SK-N-SH treated with all-trans-retinoic acid at 6 μM for 48 hours (cell line): ENCODE measurements around the gene ZNFX1.

Experiments
- ARNTL ChIP-seq: fragments of 450-650 bp; formaldehyde crosslinking; IDR thresholded peaks from 2 replicates; pipeline ENCODE4 v1.5.0; 2020; ENCODE audit warnings: low read depth, mild to moderate bottlenecking, moderate library complexity, borderline replicate concordance
- BACH2 ChIP-seq: fragments of 250-450 bp; sonication (Bioruptor Pico); IDR thresholded peaks from 2 replicates; pipeline ENCODE4 v1.9.0; 2021; ENCODE audit warnings: mild to moderate bottlenecking, borderline replicate concordance
- CREB5 ChIP-seq: fragments of 250-450 bp; sonication (Bioruptor Pico); IDR thresholded peaks from 2 replicates; pipeline ENCODE4 v1.5.1; 2020; ENCODE audit warnings: low read depth, mild to moderate bottlenecking, moderate library complexity
- CSDC2 ChIP-seq: fragments of 250-450 bp; sonication (Bioruptor Pico); IDR thresholded peaks from 2 replicates; pipeline ENCODE4 v1.5.0; 2020; ENCODE audit warnings: mild to moderate bottlenecking, moderate library complexity
- ESRRG ChIP-seq: fragments of 250-450 bp; sonication (Bioruptor Pico); IDR thresholded peaks from 2 replicates; pipeline ENCODE4 v1.6.1; 2021; ENCODE audit warnings: mild to moderate bottlenecking
- OSR1 ChIP-seq: fragments of 250-450 bp; sonication (Bioruptor Pico); IDR thresholded peaks from 2 replicates; pipeline ENCODE4 v1.8.0; 2022; ENCODE audit warnings: moderate library complexity, mild to moderate bottlenecking, inconsistent platforms
- PPARA ChIP-seq: fragments of 250-450 bp; sonication (Bioruptor Pico); IDR thresholded peaks from 2 replicates; pipeline ENCODE4 v1.5.0; 2020; ENCODE audit warnings: mild to moderate bottlenecking, borderline replicate concordance
- RARB ChIP-seq: fragments of 250-450 bp; sonication (Bioruptor Pico); IDR thresholded peaks from 2 replicates; pipeline ENCODE4 v1.8.0; 2021; ENCODE audit warnings: mild to moderate bottlenecking, moderate library complexity
- TOX ChIP-seq: fragments of 250-450 bp; sonication (Bioruptor Pico); IDR thresholded peaks from 2 replicates; pipeline ENCODE4 v1.8.0; 2021; ENCODE audit warnings: mild to moderate bottlenecking, moderate library complexity, borderline replicate concordance
- TSHZ2 ChIP-seq: fragments of 250-450 bp; sonication (Bioruptor Pico); IDR thresholded peaks from 2 replicates; pipeline ENCODE4 v1.5.0; 2020; ENCODE audit warnings: mild to moderate bottlenecking, moderate library complexity
- ZFP3 ChIP-seq: fragments of 250-450 bp; sonication (Bioruptor Pico); IDR thresholded peaks from 2 replicates; pipeline ENCODE4 v1.5.0; 2020; ENCODE audit warnings: mild to moderate bottlenecking, moderate library complexity
- ZFP30 ChIP-seq: fragments of 450-650 bp; formaldehyde crosslinking; IDR thresholded peaks from 2 replicates; pipeline ENCODE4 v1.5.0; 2022; ENCODE audit warnings: mild to moderate bottlenecking, moderate library complexity
- TF ChIP-seq, protein P1 (sequence below): fragments of 250-450 bp; sonication (Bioruptor Pico); IDR thresholded peaks from 2 replicates; pipeline ENCODE4 v1.8.0; 2020; ENCODE audit warnings: mild to moderate bottlenecking, moderate library complexity, borderline replicate concordance

DNA sequence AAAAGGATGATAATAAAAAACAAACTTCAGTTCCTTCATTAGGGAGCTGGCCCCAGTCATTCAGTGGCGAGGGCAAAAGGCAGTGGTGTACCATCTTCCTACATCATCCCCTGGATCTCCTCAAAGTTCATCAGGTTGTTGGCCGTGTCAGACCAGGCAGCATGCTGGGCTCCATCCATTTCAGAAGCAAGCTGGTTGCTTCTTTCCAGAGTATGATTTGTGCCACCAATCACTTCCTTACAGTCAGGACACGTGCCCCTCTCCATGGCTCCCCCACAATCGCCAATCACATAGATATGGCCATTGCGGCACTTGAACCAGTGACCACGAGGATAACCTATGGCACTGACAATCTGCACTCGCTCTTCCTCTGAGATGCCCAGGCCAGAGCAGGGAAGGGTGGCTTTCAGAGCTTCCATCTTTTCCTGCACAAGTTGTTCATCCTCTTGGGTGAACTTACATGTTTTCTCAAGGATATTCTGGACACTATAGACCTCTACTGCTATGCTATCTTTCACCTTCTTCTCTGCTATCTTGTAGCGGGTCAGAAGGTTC, 30.6 kb downstream of the ZNFX1 start:
- TF ChIP-seq, protein P1, sequence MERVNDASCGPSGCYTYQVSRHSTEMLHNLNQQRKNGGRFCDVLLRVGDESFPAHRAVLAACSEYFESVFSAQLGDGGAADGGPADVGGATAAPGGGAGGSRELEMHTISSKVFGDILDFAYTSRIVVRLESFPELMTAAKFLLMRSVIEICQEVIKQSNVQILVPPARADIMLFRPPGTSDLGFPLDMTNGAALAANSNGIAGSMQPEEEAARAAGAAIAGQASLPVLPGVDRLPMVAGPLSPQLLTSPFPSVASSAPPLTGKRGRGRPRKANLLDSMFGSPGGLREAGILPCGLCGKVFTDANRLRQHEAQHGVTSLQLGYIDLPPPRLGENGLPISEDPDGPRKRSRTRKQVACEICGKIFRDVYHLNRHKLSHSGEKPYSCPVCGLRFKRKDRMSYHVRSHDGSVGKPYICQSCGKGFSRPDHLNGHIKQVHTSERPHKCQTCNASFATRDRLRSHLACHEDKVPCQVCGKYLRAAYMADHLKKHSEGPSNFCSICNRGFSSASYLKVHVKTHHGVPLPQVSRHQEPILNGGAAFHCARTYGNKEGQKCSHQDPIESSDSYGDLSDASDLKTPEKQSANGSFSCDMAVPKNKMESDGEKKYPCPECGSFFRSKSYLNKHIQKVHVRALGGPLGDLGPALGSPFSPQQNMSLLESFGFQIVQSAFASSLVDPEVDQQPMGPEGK (CRISPR knock-in tag) = no peak
- no peak for TF ChIP-seq TSHZ2
- TF ChIP-seq ESRRG (CRISPR knock-in tag) = no peak
- no peak for TF ChIP-seq ZFP30 (CRISPR knock-in tag)
- no peak for TF ChIP-seq ARNTL (CRISPR knock-in tag)
- TF ChIP-seq RARB = no peak
- no peak for TF ChIP-seq CSDC2 (CRISPR knock-in tag)
- no peak for TF ChIP-seq OSR1 (CRISPR knock-in tag)
- no peak for TF ChIP-seq CREB5 (CRISPR knock-in tag)
- TF ChIP-seq TOX = no peak
- TF ChIP-seq ZFP3 (CRISPR knock-in tag) = no peak
- no peak for TF ChIP-seq PPARA (CRISPR knock-in tag)
- no peak for TF ChIP-seq BACH2 (CRISPR knock-in tag)
